Skin of body (tissue), 3 donors: Measurements from ENCODE around the gene MRPL18. TPM values are rescaled to one million over a fixed set of nuclear protein-coding genes. Genes with fewer than 3 reads are reported as not detected.
A peak's percentile ranks its signal among the peaks of the same experiment; 100 is the strongest.

Experiments
- DNase-seq: peaks from one replicate; lab custom pipeline; 2025; lab: John Stamatoyannopoulos, UW
- small RNA-seq: library from RNA; depleted of rRNA; stranded (forward); fragments of <200 nt; gene quantifications from one replicate; pipeline ENCODE3, GENCODE V24; 2014; ENCODE audit warnings: low replicate concordance
- total RNA-seq: library from RNA; depleted of rRNA; stranded (reverse); fragments of >200 nt; gene quantifications from one replicate; pipeline ENCODE4 v1.2.3, GENCODE V29; 2014

Gene MRPL18
- total RNA-seq, 1 donor from 2014 or later: 40.0 TPM

DNA sequence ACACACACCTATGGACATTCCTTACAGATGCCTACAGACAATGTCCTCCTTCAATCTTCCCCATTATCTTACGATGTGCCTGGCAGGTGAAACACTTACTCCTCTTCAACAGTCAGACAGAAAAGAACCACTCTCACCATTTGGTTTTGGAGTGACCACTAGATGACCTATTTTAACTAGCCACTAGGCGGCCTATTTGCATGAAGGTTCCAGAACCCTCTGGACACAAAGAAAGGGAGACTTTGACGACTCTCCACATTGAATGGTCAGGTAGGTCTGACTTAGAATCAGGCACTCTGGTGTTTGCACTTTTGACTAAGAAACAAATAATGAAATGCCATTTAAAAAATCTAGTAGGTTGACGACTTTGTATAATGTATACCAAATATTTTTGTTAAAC, 51.8 kb downstream of the MRPL18 start:
- DNase-seq: no peak

DNA sequence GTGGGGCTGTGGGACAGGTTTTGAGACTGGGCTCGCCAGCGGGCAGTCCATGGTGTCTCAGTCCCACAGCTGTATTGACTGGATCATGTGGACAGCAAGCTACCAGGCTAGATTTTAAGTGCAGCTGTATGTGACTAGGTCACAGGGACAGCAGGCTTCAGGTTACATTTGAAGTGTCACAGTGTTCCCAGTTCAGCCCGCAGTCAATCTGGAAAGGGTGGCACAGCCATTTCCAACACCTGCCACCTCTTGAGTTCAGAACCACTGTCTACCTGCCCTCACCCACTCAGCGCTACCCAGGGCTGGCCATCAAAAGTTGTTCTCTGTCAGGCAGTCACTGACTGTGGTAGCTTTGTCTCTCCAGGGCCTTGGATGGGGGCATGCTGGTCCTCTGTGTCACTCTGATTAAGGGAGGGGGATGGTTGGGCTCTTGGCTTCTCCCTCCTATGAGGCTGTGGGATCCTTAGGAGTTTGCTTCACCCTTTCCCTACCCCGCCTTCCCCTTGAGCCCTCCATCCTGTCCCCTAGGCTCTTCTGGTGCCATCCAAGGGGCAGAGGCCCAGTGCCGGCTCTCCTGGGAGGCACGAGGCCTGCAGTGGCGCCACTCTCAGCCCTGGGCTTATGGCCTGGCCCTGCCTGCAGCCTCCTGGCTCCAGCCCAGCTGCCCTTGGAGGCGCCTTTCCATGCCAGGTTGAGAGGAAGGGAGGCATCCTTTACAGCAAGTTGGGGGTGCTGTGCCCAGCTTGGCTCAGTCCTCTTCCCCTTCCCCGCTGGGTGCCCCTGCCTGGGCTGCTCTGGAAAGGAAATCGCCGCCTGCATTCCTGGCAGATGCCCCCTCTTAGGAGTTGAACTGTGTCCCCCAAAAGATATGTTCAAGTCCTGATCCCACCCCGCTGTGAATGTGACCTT, 54.7 kb downstream of the MRPL18 start:
- DNase-seq: no peak

Small RNA genes within 50 kb of the gene (small RNA-seq; reads per million reads assigned to genes)
- gene SNORA20 (73.5 reads per million, percentile 96 among the genes with 10 or more reads in this experiment), gene SNORA29 (not detected)

Other genes with a start within 250 kb of the MRPL18 start
- gene SOD2, start 97.2 kb upstream of the MRPL18 start, total RNA-seq: 71.2 TPM
- gene WTAP, start 63.0 kb upstream of the MRPL18 start, total RNA-seq: 91.9 TPM
- gene ACAT2, start 28.4 kb upstream of the MRPL18 start, total RNA-seq: 19.0 TPM
- gene TCP1, start 865 bp upstream of the MRPL18 start, total RNA-seq: 130 TPM
- 0.30 TPM for gene PNLDC1, start 9.8 kb downstream of the MRPL18 start, total RNA-seq
- gene MAS1, start 100.5 kb downstream of the MRPL18 start, total RNA-seq: under 0.01 TPM
- 93.1 TPM for gene IGF2R, start 178.6 kb downstream of the MRPL18 start, total RNA-seq